Measurements from ENCODE around the gene MAT1A. TPM values are rescaled to one million over a fixed set of nuclear protein-coding genes. Genes with fewer than 3 reads are reported as not detected.

Gene MAT1A
- total and polyA plus RNA-seq, 9 of the 15 experiments (the other 6 are each of a cell fraction or from before 2014, with no cell fraction given), result 0.03 to 0.30 (median 0.11) TPM; not detected in 2

GRCh38 chr10:80264081-80265056, 25.1 kb downstream of the MAT1A start:
- Histone ChIP-seq H3K4me1 (replicated peaks in 1 of 2; ENCODE audit: control insufficient read depth in 2 of 2, insufficient read depth in 2 of 2, low read length in 2 of 2) (peaks cover 7 to 10% of the 10 kb centered on the region in 2 experiments; a peak in 4 of 5 replicates), H3K4me3 (no peak overlapping the region), H3K9me1 (ENCODE audit: control insufficient read depth, insufficient read depth, low read length) (no peaks in the 10 kb centered on the region), H3K9me3 (replicated peaks; ENCODE audit: control insufficient read depth, insufficient read depth, low read depth, low read length) (0 out of 2 replicates have a peak, but pooled peaks cover 2% of the 10 kb centered on the region), H4K20me1 (replicated peaks; ENCODE audit: control insufficient read depth, insufficient read depth, low read length) (peaks cover 5% of the 10 kb centered on the region; the same call in 1 of the 2 replicates), H2AFZ (ENCODE audit: low read depth, low read length) (no peak overlapping the region), H3K79me2 (ENCODE audit: control insufficient read depth, insufficient read depth, low read length) (no peaks in the 10 kb centered on the region), H3K27me3 (ENCODE audit: control insufficient read depth in 2 of 2, insufficient read depth in 2 of 2, low read length in 2 of 2) (peaks cover 3 to 28% of the 10 kb centered on the region in 2 experiments), H3K36me3 (ENCODE audit: control insufficient read depth, insufficient read depth, low read length) (no peaks in the 10 kb centered on the region), H3K27ac (ENCODE audit: extremely low read depth, low read depth, low read length) (no peak overlapping the region), H3K4me2 (ENCODE audit: insufficient read depth, low read length) (no peak overlapping the region), H3K9ac (ENCODE audit: insufficient read depth in 1 of 2, low read depth in 2 of 2, low read length in 2 of 2) (no peak overlapping the region)
- FAIRE-seq, result no peak
- no peak for TF ChIP-seq ZNF609 (CRISPR knock-in tag; IDR thresholded peaks at IDR 0.05; ENCODE audit: borderline replicate concordance)
- no peak for TF ChIP-seq ZBED1 (IDR thresholded peaks at IDR 0.05)
- TF ChIP-seq CTBP1 (IDR thresholded peaks at IDR 0.05; ENCODE audit: borderline replicate concordance), result no peak
- no peak for DNase-seq (ENCODE audit: extremely low read depth in 1 of 4, low spot score in 3 of 4)
- intact Hi-C loops (cut with micrococcal nuclease), result loop anchor here (5.0 kb wide), 2 partner anchors 113 to 178 kb away; no protein-coding TSS in a partner anchor
- in situ Hi-C loops (cut with MboI), result no loop called here
- ATAC-seq, result no peak
- CTCF ChIA-PET (ENCODE audit: low intra/inter-chr PET ratio), result no interaction called here
- POLR2A ChIA-PET, result interaction anchor here (0.6 kb wide), 2 partner anchors 32 to 264 kb away, joined by 3 to 5 read pairs; no protein-coding TSS in a partner anchor
- WGBS (ENCODE audit: insufficient coverage, low coverage, missing lambda C conversion rate), result 10% methylated on average over 25 of the region's 25 CpGs
- BruUV-seq (replicated peaks), result no TSS peak

Data from K562 (cell line).